GM20431 (cell line): ENCODE data around the gene TOGARAM1.

Experiments used
- in situ Hi-C: fragments of 300-500 bp; cut with MseI, MboI; formaldehyde crosslinking; loops from one replicate; pipeline ENCODE4 v1.15.0; 2020; ENCODE audit warnings: low sequenced_read_pairs; ENCODE audit not compliant: unreplicated experiment

Gene TOGARAM1

DNA sequence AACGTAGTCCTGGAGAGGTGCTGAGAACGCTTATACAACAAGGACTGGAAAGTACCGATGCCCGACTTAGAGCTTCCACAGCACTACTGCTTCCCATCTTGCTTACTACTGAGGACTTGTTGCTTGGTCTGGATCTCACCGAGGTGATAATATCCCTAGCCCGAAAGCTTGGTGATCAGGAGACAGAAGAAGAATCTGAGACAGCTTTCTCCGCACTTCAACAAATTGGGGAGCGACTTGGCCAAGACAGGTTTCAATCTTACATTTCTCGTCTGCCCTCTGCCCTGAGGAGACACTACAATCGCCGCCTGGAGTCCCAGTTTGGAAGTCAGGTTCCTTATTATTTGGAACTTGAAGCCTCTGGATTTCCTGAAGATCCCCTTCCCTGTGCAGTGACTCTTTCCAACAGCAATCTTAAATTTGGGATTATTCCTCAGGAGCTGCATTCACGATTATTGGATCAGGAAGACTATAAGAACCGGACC, 1.1 kb downstream of the TOGARAM1 start:
- in situ Hi-C loops: no loop called here

DNA sequence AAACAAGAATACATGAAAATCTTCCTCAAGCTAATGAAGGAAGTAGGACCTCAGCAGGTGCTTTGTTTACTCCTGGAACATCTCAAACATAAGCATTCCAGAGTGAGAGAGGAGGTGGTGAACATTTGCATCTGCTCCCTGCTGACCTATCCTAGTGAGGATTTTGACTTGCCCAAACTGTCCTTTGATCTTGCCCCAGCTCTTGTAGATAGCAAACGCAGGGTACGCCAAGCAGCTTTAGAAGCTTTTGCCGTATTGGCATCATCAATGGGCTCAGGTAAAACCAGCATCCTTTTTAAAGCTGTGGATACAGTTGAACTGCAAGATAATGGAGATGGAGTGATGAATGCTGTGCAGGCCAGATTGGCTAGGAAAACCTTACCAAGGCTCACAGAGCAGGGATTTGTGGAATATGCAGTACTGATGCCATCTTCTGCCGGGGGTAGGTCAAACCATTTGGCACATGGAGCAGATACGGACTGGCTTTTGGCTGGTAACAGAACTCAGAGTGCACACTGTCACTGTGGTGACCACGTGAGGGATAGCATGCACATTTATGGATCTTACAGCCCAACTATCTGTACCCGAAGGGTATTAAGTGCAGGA, 1.9 kb downstream of the TOGARAM1 start:
- in situ Hi-C loops: no loop called here

DNA sequence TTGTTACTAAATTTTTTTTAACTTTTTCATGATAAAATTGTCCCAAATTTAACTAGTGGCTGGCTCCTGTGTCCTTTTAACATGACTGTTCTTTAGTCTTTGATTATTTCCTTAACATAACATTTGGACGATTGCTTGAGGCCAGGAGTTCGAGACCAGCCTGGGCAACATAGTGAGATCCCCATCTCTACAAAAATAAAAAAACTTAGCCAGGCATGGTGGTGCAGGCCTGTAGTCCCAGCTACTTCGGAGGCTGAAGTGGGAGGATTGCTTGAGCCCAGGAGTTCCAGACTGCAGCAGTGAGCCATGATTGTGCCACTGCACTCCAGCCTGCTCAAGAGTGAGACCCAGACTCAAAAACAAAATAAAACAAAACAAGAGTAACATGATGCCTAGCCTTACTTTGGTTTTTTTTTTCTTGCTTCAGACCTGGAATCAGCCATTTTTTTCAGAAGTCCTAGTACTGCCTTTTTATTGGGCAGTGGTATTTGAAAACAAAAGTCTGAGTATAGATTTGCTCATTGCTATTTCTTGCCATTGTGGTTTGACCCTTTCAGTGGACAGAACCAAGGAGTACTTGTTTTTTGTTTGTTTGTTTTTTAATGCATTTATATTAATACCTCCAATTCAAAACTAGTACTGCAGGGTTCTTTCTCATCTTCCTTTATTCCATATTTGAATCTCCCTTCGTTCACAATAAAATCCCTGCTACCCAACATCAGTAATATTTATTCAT, 4.8 kb downstream of the TOGARAM1 start:
- in situ Hi-C loops: no loop called here

DNA sequence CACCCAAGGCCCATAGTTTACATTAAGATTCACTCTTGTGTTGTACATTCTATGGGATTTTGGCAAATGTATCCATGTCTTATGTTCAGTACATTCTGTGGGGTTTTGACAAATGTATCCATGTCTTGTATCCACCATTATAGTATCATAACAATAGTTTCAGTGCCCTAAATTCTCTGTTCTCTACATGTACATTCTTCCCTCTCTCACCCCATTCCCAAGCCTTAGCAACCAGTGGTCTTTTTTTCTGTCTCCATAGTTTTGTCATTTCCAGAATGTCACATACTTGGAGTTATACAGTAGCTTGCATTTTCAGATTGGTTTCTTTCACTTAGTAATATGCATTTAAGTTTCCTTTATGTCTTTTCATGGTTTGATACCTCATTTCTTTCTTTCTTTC, 6.7 kb downstream of the TOGARAM1 start:
- in situ Hi-C loops: no loop called here

DNA sequence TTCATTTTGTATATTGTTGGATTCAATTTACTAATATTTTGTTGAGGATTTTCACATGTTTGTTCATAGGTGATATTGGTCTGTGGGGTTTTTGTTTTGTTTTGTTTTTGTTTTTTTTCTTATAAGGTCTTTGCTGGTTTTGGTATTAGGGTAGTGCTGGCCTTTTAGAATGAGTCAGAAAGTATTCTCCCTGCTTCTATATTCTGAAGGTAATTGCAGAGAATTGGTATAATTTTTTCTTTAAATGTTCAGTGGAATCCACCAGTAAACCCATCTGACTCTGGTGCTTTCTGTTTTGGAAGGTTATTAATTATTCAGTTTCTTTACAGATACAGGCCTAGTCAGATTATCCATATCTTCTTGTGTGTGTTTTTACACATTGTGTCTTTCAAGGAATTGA, 8.9 kb downstream of the TOGARAM1 start:
- in situ Hi-C loops: no loop called here

DNA sequence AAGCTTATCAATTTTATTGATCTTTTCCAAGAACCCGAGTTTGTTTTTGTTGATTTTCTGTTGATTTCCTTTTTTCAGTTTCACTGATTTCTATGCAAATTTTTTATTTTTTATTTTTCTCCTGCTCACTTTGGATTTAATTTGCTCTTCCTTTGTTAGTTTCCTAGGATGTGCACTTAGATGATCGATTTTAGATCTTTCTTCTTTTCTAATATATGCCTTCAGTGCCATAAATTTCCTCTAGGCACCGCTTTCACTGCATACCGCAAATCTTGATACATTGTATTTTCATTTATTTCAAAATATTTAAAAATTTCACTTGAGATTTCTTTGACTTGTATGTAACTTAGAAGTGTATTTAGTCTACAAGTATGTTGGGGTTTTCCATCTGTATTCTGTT, 9.5 kb downstream of the TOGARAM1 start:
- in situ Hi-C loops: no loop called here

DNA sequence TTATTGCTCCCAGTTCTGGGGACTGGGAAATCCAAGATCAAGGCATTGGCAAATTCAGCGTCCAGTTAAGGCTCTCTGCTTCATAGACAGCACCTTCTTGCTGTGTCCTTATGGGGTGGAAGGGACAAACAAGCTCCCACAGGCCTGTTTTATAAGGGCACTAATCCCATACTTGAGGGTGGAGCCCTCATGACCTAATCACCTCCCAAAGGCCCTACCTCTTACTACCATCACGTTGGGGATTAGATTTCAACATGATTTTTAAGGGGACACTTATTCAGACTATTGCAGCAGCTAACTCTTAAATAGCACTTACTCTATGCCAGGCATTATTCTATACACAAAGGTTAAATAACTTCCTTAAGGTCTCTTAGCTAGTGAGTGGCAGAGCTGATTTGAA, 17.3 kb downstream of the TOGARAM1 start:
- in situ Hi-C loops: no loop called here

DNA sequence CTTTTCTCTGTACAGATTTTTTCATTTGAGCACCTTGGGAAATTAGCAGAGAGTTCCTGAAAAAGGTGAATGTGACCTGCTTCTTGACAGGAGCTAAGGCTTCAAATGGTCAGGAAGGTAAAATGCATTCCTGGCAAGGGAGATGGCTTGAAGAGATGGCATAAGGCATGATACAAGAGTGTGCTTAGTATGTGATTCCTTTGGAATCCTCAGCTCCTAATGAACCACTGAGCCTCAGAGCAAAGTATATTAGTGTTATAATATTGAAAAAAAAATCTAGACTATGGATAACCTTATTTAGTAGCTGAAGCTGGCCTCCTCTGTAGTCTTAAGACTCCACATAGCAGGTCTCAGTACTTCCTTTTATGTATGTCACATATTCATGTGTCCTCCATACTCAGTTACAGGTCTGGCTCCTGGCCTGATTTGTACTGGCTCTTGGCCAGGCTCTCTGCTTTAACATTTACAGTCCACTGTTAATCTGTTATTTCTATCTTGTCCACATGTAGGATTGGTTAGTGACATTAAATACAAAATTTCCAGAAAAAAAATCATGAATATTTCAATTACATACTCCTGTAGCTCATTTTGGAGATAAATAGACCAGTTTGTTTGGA, 17.9 kb downstream of the TOGARAM1 start:
- in situ Hi-C loops: no loop called here

DNA sequence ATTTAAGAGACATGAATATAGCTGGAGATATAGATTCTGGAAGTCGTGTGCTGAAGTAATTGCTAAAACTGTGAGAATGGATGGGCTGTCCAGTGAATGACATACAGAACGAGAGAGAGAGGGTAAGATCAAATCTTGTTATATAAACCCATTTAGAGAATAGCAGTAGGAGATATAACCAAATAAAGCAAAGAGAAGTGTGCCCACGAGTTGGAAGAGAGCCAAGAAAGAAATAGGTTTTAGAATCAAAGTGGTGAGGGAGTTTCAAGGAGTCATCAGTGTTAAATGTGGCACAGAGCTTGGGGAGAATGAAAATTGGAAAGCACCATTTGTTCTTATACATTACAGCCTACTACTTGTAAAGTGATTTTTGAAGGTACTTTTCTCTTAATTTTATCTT, 19.2 kb downstream of the TOGARAM1 start:
- in situ Hi-C loops: no loop called here

DNA sequence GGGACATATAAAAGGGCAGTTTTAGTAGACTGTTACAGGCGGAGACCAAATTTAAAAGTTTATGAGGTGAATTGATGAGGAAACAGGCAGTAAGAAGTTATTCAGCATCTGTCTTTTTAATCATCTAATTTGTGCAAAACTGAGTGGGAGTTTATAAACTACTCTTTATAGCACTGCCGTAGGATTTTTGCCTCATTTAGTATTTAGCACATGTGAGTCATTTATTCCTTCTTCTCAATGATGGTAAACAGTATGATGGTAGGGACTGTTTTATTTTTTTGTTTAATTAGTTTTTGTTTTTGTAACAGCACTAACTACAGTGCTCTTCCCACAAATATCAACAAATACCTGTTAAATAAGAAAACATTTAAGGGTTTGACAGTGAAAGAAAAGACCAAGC, 20.6 kb downstream of the TOGARAM1 start:
- in situ Hi-C loops: no loop called here

DNA sequence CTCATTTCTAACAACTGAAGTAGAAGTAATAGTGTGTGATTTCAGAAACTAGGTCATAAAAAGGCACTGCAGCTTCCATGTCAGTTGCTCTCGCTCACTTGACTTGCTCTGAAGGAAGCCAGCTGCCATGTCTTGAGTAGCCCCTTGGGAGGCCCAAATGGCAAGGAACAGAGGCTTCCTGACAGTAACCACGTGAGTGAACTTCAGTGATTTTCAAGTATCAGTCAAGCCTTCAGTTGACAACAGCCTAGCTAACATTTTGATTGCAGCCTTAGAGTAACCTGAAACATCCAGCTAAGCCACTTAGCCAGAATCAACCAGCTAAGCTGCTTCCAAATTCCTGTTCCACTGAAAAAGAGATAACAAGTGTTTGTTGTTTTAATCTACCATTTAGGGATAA, 26.7 kb downstream of the TOGARAM1 start:
- in situ Hi-C loops: no loop called here

DNA sequence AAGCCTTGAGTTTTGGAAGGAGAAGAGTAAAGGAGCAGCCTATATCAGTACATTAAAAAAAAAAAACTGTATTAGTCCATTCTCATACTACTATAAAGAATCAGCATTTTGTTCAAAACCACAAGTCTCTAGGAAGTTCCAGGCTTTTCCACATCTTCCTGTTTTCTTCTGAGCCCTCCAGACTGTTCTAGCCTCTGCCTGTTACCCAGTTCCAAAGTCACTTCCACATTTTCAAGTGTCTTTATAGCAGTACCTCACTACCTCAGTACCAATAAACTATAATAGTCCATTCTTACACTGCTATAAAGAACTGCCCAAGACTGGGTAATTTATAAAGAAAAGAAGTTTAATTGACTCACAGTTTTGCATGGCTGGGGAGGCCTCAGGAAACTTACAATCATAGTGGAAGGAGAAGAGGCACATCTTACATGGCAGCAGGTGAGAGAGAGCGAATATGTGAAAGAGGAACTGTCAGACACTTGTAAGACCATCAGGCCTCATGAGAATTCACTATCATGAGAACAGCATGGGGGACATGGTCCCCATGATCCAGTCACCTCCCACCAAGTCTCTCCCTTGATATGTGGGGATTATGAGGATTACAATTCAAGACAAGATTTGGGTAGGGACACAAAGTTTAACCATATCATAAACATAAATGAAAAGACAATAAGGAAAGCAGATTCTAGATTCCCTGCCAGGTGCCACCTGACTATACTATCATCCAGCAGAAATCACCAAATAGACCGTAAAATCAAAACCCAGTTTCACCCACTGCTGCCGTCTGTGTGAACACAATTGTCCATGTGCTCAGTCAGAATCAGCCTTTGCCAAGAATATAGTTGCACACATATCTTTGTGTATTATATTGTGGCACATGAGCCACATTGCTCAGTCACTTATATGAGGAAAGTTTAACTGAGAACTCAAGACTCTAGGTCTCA, 27.8 kb downstream of the TOGARAM1 start:
- in situ Hi-C loops: no loop called here

DNA sequence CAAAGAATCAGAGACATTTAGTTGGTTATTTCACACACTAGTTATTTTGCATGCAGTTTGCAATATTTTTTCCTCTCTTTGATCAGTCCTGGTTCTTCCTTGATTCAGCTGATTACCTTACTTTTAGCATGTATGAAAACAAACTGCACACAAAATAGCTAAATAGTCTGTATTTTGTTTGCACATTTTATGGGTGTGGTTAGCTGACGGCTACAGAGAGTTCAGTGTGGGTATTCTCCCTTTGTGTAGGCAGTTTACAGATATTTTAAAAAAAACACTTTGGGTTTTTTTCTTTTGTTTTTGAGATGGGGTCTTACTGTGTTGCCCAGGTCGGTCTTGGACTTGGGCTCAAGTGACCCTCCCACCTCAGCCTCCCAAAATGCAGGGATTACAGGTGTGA, 28.5 kb downstream of the TOGARAM1 start:
- in situ Hi-C loops: no loop called here

DNA sequence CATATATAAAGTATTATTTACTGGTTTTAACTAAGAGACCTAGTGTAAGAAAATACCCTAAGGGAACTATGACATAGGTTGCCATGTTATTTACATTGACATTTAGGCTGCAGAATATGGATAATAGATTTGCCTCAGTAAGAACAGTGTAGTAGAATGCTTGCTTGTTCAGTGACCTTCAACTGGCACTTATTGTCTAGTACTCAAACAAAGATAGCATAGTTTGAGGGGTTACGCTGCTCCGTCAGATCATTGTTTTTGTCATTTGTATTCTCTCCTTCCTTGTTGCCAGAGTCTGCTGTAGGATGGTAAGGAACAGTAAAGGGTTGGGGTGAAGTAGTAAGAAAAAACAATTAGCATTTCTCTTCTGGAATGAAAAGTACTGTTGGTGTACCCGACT, 33.2 kb downstream of the TOGARAM1 start:
- in situ Hi-C loops: no loop called here

DNA sequence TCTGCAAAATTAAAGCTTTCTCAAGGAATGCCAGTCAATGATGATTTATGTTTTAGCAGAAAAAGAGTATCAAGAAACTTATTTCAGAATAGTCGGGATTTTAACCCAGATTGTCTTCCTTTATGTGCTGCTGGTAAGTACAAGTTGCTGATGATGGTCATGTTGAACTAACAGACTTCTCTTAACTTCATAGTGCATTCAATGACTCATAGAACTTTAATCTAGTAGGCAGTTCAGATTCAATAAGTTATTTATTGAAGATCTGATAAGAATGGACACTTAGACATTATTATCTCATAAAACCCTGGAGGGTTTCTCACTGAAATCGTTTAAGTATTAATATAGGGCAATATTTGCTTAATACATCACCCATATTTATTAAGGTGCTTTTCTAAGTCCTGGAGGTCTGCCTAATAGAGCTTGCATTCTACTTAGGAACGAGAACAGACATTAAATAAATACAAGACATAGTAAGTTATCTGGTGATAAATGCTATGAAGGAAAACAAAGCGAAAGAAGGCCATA, 33.8 kb downstream of the TOGARAM1 start:
- in situ Hi-C loops: no loop called here

DNA sequence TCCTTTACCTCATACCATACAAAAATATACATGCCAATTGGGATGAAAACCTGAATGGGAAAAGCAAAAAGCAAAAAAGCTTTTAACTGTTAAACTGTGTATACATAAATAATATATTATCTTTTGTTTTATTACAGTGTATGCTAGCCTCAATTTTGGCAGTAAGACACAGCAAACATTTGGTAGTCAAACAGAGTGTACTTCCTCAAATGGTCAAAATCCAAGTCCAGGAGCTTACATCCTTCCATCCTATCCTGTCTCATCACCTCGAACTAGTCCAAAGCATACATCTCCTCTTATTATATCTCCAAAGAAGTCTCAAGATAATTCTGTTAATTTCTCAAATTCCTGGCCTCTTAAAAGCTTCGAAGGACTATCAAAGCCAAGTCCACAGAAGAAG, 41.9 kb downstream of the TOGARAM1 start:
- in situ Hi-C loops: no loop called here

DNA sequence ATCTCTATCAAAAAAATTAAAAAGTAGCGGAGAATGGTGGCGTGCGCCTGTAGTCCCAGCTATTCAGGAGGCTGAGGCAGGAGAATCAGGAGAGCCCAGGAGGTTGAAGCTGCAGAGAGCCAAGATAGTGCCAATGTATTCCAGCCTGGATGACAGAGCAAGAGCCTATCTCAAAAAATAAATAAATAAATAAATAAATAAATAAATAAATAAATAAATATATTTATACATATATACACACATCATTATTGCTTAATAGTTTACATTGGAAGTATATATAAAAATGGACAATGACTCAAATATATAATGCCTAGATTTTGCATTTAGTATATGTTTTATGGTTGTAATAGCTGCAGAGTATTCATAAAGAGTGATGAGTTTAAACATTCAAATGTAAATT, 53.1 kb downstream of the TOGARAM1 start:
- in situ Hi-C loops: no loop called here

DNA sequence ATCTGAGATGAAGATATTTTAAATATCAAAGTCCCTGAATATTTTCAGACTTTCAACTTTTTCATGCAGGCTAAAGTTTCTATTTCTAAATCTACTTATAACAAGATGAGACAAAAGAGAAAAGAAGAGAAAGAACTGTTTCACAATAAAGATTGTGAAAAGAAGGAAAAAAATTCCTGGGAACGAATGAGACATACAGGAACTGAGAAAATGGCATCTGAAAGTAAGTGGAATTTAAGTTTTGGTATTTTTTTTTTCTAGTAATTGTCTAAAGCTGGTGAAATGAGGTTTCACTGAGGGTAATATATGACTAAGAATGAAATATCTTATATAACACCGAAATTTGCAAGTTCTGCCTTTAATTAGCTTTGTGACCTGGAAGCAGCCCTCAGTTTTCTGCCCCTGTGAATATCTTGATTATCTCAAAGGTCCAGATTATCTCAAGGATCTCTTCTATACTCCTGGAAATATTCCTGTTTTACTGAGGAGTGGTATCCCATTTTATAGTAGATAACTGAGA, 66.2 kb downstream of the TOGARAM1 start:
- in situ Hi-C loops: no loop called here

DNA sequence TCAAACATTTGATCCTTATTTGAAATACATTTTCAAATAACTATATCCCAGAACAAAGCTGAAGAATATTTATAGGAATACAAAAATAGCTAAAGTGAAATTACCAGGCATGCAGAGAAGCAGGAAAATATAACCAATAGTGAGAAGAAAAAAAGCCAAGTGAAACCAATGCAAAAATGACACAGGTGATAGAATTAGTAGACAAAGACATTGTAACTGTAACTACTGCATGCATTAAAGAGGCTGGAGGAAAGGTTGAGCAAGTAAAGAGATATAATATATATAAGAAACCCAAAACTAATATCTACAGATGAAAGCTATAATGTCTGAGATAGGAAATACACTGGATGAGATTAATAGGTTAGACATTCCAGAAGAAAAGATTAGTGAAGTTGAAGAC, 72.7 kb downstream of the TOGARAM1 start:
- in situ Hi-C loops: no loop called here

DNA sequence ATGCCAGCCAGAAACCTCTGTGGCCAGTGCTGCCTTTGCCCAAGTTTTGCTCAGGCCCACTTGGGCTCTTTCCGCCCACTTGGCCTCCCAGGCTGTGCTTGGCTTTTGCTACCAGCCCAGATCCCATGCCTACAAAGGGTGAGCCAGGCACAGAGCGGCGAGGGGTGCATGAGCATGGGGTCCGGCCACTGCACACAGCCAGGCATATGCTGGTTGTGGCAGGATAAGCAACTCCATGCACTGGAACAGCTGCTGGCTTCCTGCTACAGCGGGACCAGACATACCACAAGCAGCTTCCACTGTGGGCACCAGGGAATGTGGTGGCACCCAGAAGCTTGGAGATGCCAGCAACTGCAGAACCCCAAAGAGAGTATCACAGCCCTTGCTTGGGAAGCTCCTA, 76.3 kb downstream of the TOGARAM1 start:
- in situ Hi-C loops: no loop called here
